Thoracic aorta (tissue), 2 donors: ENCODE data around the gene BAIAP2L1. TPM values are rescaled to one million over a fixed set of nuclear protein-coding genes. Genes with fewer than 3 reads are reported as not detected.

ENCODE experiments used
- ATAC-seq: fragments of 150-250 bp; one replicate; pipeline ENCODE4 v1.8.0; 2017; ENCODE audit warnings: low read depth; ENCODE audit not compliant: insufficient number of reproducible peaks, low FRiP score
- DNase-seq: peaks from one replicate; pipeline ENCODE4 v3.0.0-alpha.2; 2020; ENCODE audit warnings: low spot score
- H3K27ac ChIP-seq, 2 donors: fragments of 200-600 bp; sonication (generic); 1 replicate in 1 of 2; 2 replicates in 1 of 2; pipeline ENCODE4 v1.5.1; 2016; ENCODE audit warnings: mild to moderate bottlenecking in 2 of 2, moderate library complexity in 2 of 2
- H3K27me3 ChIP-seq: fragments of 200-600 bp; sonication (generic); replicated peaks from 2 replicates; pipeline ENCODE4 v1.6.0; 2016; ENCODE audit warnings: mild to moderate bottlenecking; ENCODE audit not compliant: insufficient read depth
- H3K36me3 ChIP-seq: fragments of 200-600 bp; sonication (generic); one replicate; pipeline ENCODE4 v1.5.1; 2016
- H3K4me1 ChIP-seq, 2 donors: fragments of 200-600 bp; sonication (generic); 1 replicate in 1 of 2; 2 replicates in 1 of 2; pipeline versions ENCODE4 v1.5.1 to v1.6.0; 2016; ENCODE audit warnings: low read depth in 2 of 2, mild to moderate bottlenecking in 1 of 2; ENCODE audit not compliant: control insufficient read depth in 1 of 2
- H3K4me3 ChIP-seq: fragments of 200-600 bp; sonication (generic); 2 replicates; pipeline ENCODE4 v1.5.1; 2016; ENCODE audit warnings: mild to moderate bottlenecking
- H3K9me3 ChIP-seq: fragments of 200-600 bp; sonication (generic); 2 replicates; pipeline ENCODE4 v1.5.1; 2016
- CTCF ChIP-seq: fragments of 200-600 bp; sonication (generic); IDR thresholded peaks from one replicate; pipeline ENCODE4 v1.5.1; 2019; ENCODE audit warnings: antibody characterized with exemption
- total RNA-seq, 2 donors: library from RNA; depleted of rRNA; stranded (reverse); fragments of >200 nt; gene quantifications; one replicate each; pipeline versions ENCODE4 v1.1.0 to v1.2.3, GENCODE V29; 2016

The BAIAP2L1 gene
- total RNA-seq, 2 donors from 2014 or later: 0.63 to 1.4 TPM

GRCh38 chr7:98351136-98351535 lies 49.8 kb downstream of the BAIAP2L1 start:
- DNase-seq (no peak), ATAC-seq (no peak)
- H3K27ac ChIP-seq: no peak overlapping the region
- no peaks in the 10 kb centered on the region for H3K4me1 ChIP-seq
- no peak overlapping the region for H3K4me3 ChIP-seq
- no peaks in the 10 kb centered on the region for H3K36me3 ChIP-seq
- no peak for TF ChIP-seq CTCF
- no peaks in the 10 kb centered on the region for H3K27me3 ChIP-seq
- H3K9me3 ChIP-seq: no peaks in the 10 kb centered on the region

- ATAC-seq (no peak), DNase-seq (no peak)
- no peaks in the 10 kb centered on the region for H3K9me3 ChIP-seq
- no peak overlapping the region for H3K4me3 ChIP-seq
- H3K27me3 ChIP-seq: no peaks in the 10 kb centered on the region
- no peaks in the 10 kb centered on the region for H3K4me1 ChIP-seq
- H3K27ac ChIP-seq: no peak overlapping the region
- no peaks in the 10 kb centered on the region for H3K36me3 ChIP-seq
- TF ChIP-seq CTCF: no peak
Measured at GRCh38 chr7:98348726-98349474, 52.0 kb downstream of the BAIAP2L1 start.

- DNase-seq (no peak), ATAC-seq (no peak)
- Histone ChIP-seq H3K27me3 (no peaks in the 10 kb centered on the region), H3K36me3 (no peaks in the 10 kb centered on the region), H3K9me3 (no peaks in the 10 kb centered on the region), H3K4me1 (no peaks in the 10 kb centered on the region), H3K4me3 (no peak overlapping the region), H3K27ac (no peak overlapping the region)
- TF ChIP-seq CTCF: no peak
Measured at GRCh38 chr7:98346515-98347069, 54.3 kb downstream of the BAIAP2L1 start.

GRCh38 chr7:98341106-98341505 lies 59.8 kb downstream of the BAIAP2L1 start:
- Histone ChIP-seq H3K27ac (no peak overlapping the region), H3K4me3 (no peak overlapping the region), H3K27me3 (no peaks in the 10 kb centered on the region), H3K4me1 (no peaks in the 10 kb centered on the region), H3K9me3 (no peaks in the 10 kb centered on the region), H3K36me3 (no peaks in the 10 kb centered on the region)
- TF ChIP-seq CTCF: no peak
- ATAC-seq: no peak
- no peak for DNase-seq

GRCh38 chr7:98339043-98339442 lies 61.8 kb downstream of the BAIAP2L1 start:
- no peak overlapping the region for H3K27ac ChIP-seq
- H3K9me3 ChIP-seq: no peaks in the 10 kb centered on the region
- H3K4me3 ChIP-seq: no peak overlapping the region
- ATAC-seq (no peak), DNase-seq (no peak)
- H3K36me3 ChIP-seq: no peaks in the 10 kb centered on the region
- no peaks in the 10 kb centered on the region for H3K4me1 ChIP-seq
- TF ChIP-seq CTCF: no peak
- H3K27me3 ChIP-seq: no peaks in the 10 kb centered on the region
